KMS-11 (cell line): ENCODE data around the gene BABAM2.

Experiments
- H2AFZ ChIP-seq: fragments of 200-600 bp; sonication (generic); 2 replicates; pipeline ENCODE4 v1.6.1; 2016; ENCODE audit warnings: antibody characterized with exemption, mixed run types, low read depth
- H3K27ac ChIP-seq: fragments of 200-600 bp; sonication (generic); 2 replicates; pipeline ENCODE4 v1.6.1; 2016; ENCODE audit warnings: mild to moderate bottlenecking, mixed run types
- H3K27me3 ChIP-seq: fragments of 200-600 bp; sonication (generic); 2 replicates; pipeline ENCODE4 v1.6.1; 2017; ENCODE audit warnings: mild to moderate bottlenecking, low read depth, mixed run types, moderate library complexity; ENCODE audit not compliant: insufficient read depth
- H3K36me3 ChIP-seq: fragments of 200-600 bp; sonication (generic); 2 replicates; pipeline ENCODE4 v1.6.1; 2017; ENCODE audit warnings: mild to moderate bottlenecking, mixed run types; ENCODE audit not compliant: insufficient read depth
- H3K4me1 ChIP-seq: fragments of 200-600 bp; sonication (generic); 2 replicates; pipeline ENCODE4 v1.6.1; 2016; ENCODE audit warnings: mild to moderate bottlenecking, low read depth, mixed run types; ENCODE audit not compliant: poor library complexity, severe bottlenecking
- H3K4me2 ChIP-seq: fragments of 200-600 bp; sonication (generic); 2 replicates; pipeline ENCODE4 v1.7.0; 2016; ENCODE audit warnings: mild to moderate bottlenecking, mixed run types
- H3K4me3 ChIP-seq: fragments of 200-600 bp; sonication (generic); IDR thresholded peaks from 2 replicates; pipeline ENCODE4 v1.6.1; 2017; ENCODE audit warnings: low read depth, low read length, mixed read lengths; ENCODE audit not compliant: insufficient read depth
- H3K79me2 ChIP-seq: fragments of 200-600 bp; sonication (generic); 2 replicates; pipeline ENCODE4 v1.6.1; 2016; ENCODE audit warnings: low read depth, mixed run types; ENCODE audit not compliant: insufficient read depth
- H3K9ac ChIP-seq: fragments of 200-600 bp; sonication (generic); 2 replicates; pipeline ENCODE4 v1.6.1; 2016; ENCODE audit warnings: mild to moderate bottlenecking, mixed run types
- H4K20me1 ChIP-seq: fragments of 200-600 bp; sonication (generic); 2 replicates; pipeline ENCODE4 v1.6.1; 2016; ENCODE audit warnings: mild to moderate bottlenecking, mixed run types; ENCODE audit not compliant: insufficient read depth
- TF ChIP-seq, protein P1 (sequence below): fragments of 200-600 bp; sonication (generic); conservative IDR thresholded peaks from 2 replicates; pipeline ENCODE4 v1.6.1; 2017; ENCODE audit warnings: low read depth, mild to moderate bottlenecking, antibody characterized with exemption, low read length, moderate library complexity, mixed read lengths

BABAM2 gene

DNA sequence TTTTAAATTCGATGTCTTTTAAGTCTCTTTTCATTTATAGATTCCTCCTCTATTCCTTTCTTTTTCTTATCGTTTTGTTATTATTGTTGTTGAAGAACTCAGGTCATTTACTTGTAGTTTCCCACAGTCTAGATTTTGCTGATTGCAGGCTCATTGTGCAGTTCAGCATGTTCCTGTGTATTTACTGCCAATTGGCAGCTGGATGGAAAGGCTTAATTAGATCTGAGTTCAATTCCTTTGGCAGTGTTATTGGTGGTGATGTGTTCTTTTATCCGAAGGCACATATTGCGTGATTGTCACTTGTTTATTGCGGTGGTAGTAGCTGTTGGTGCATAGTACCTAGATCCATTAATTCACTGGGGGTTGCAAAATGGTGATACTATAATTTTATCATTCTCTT lies 180.7 kb downstream of the BABAM2 start:
- Histone ChIP-seq H3K4me1 (no peaks in the 10 kb centered on the region), H4K20me1 (no peaks in the 10 kb centered on the region), H3K9ac (no peak overlapping the region), H3K79me2 (no peaks in the 10 kb centered on the region), H3K4me3 (no peak overlapping the region), H3K4me2 (no peak overlapping the region), H2AFZ (no peak overlapping the region), H3K36me3 (no peaks in the 10 kb centered on the region), H3K27ac (no peak overlapping the region), H3K27me3 (no peaks in the 10 kb centered on the region)
- TF ChIP-seq, protein P1, sequence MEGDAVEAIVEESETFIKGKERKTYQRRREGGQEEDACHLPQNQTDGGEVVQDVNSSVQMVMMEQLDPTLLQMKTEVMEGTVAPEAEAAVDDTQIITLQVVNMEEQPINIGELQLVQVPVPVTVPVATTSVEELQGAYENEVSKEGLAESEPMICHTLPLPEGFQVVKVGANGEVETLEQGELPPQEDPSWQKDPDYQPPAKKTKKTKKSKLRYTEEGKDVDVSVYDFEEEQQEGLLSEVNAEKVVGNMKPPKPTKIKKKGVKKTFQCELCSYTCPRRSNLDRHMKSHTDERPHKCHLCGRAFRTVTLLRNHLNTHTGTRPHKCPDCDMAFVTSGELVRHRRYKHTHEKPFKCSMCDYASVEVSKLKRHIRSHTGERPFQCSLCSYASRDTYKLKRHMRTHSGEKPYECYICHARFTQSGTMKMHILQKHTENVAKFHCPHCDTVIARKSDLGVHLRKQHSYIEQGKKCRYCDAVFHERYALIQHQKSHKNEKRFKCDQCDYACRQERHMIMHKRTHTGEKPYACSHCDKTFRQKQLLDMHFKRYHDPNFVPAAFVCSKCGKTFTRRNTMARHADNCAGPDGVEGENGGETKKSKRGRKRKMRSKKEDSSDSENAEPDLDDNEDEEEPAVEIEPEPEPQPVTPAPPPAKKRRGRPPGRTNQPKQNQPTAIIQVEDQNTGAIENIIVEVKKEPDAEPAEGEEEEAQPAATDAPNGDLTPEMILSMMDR = no peak

DNA sequence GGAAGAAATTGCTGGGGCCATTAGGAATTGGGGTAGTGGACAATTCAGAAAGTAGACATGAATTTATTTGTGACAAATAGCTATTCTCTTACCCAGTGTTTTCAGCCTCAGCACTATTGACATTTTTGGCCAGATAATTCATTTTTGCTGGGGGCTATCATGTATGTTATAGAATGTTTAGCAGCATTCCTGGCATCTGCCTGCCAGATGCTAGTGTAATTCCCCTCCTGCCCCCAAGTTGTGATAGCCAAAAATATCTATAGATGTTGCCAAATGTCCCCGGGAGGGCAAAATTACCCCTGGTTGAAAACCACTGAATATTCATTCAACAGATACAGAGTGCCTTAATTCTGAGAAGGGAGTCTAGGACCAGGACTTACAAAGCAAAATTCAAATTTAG lies 183.6 kb downstream of the BABAM2 start:
- no peak overlapping the region for H3K4me2 ChIP-seq
- H2AFZ ChIP-seq = no peak overlapping the region
- H3K27ac ChIP-seq = no peak overlapping the region
- H3K4me3 ChIP-seq = no peak overlapping the region
- no peaks in the 10 kb centered on the region for H4K20me1 ChIP-seq
- no peaks in the 10 kb centered on the region for H3K4me1 ChIP-seq
- H3K36me3 ChIP-seq = no peaks in the 10 kb centered on the region
- TF ChIP-seq, protein P1 = no peak
- no peaks in the 10 kb centered on the region for H3K27me3 ChIP-seq
- H3K79me2 ChIP-seq = no peaks in the 10 kb centered on the region
- H3K9ac ChIP-seq = no peak overlapping the region

DNA sequence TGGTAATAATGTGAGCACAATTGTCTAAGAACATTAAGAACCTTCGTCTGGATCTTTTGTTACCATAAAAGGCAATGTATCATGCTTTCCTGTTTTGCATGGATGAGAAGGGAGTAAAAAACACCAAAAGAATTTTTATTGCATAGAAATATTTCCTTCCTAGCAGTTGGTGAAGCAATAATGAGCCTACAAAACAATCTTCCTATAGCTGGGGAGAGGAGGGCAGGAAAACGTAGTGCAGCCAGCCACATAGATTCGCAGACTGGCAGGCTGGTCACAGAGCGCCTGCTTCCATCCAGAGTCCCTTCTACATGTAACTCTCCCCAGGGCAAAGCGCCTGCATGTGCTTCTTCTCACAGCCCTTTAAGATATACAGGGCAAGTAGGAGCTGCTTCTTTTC lies 190.4 kb downstream of the BABAM2 start:
- Histone ChIP-seq H2AFZ (no peak overlapping the region), H3K9ac (no peak overlapping the region), H3K4me3 (no peak overlapping the region), H4K20me1 (no peaks in the 10 kb centered on the region), H3K4me2 (no peak overlapping the region), H3K27me3 (no peaks in the 10 kb centered on the region), H3K36me3 (no peaks in the 10 kb centered on the region), H3K27ac (no peak overlapping the region), H3K4me1 (no peaks in the 10 kb centered on the region), H3K79me2 (no peaks in the 10 kb centered on the region)
- TF ChIP-seq, protein P1 = no peak

DNA sequence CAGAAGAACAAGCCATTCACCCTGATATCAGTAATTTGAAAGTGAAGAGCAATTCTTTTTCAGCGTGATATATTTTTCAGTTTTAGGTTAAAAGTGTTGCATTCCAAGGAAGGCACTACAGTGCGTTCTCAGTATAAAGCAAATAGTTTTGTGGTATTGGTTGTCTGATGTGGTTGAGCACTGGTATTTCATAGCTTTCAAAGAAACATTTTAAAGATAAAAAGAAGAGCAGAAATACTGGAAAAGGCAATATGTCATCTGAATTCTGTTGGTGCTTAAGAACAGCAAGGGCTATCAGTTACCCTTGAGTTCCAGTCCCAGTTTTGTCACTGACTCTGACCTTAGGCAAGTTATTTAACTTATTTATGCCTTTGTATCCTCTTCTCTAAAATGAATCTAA lies 191.6 kb downstream of the BABAM2 start:
- Histone ChIP-seq H3K4me1 (no peaks in the 10 kb centered on the region), H3K9ac (no peak overlapping the region), H3K27ac (no peak overlapping the region), H3K4me3 (no peak overlapping the region), H3K36me3 (no peaks in the 10 kb centered on the region), H3K79me2 (no peaks in the 10 kb centered on the region), H3K4me2 (no peak overlapping the region), H2AFZ (no peak overlapping the region), H4K20me1 (no peaks in the 10 kb centered on the region), H3K27me3 (no peaks in the 10 kb centered on the region)
- TF ChIP-seq, protein P1 = no peak
